ENCODE results near the gene SAT2. TPM values are rescaled to one million over a fixed set of nuclear protein-coding genes. Genes with fewer than 3 reads are reported as not detected.

The SAT2 gene
- total and polyA plus RNA-seq, 2 of the 13 experiments (the other 11 are each of a cell fraction or from before 2014, with no cell fraction given) = 37.6 to 93.7 TPM

- TF ChIP-seq ZNF280D (CRISPR knock-in tag; IDR thresholded peaks at IDR 0.05) (0 out of 2 replicates have a peak, but pooled peaks have one; percentile 34), HNF4A (CRISPR knock-in tag; IDR thresholded peaks at IDR 0.05) (0 out of 2 replicates have a peak, but pooled peaks have one; percentile 2), ZNF350 (CRISPR knock-in tag; IDR thresholded peaks at IDR 0.05; ENCODE audit: borderline replicate concordance, low read depth) (peak; percentile 52; the same call in 1 of the 2 replicates), SMYD3 (CRISPR knock-in tag; IDR thresholded peaks at IDR 0.05) (peak; percentile 59; the same call in 1 of the 2 replicates), ZNF746 (CRISPR knock-in tag; IDR thresholded peaks at IDR 0.05) (peak; percentile 67; the same call in 1 of the 2 replicates), ZNF503 (CRISPR knock-in tag; IDR thresholded peaks at IDR 0.05) (peak; percentile 77; the same call in 1 of the 2 replicates), ZHX1 (CRISPR knock-in tag; IDR thresholded peaks at IDR 0.05; ENCODE audit: low read depth) (peak; percentile 97), FUBP1 (CRISPR knock-in tag; IDR thresholded peaks at IDR 0.05; ENCODE audit: borderline replicate concordance) (no peak), ARNT2 (CRISPR knock-in tag; IDR thresholded peaks at IDR 0.05; ENCODE audit: low read depth) (peak; percentile 74), GLMP (CRISPR knock-in tag; IDR thresholded peaks at IDR 0.05; ENCODE audit: borderline replicate concordance) (no peak), REXO4 (CRISPR knock-in tag; IDR thresholded peaks at IDR 0.05; ENCODE audit: borderline replicate concordance) (no peak), ZNF512B (CRISPR knock-in tag; IDR thresholded peaks at IDR 0.05; ENCODE audit: borderline replicate concordance) (no peak)
Measured at GRCh38 chr17:7583253-7584109, 44.1 kb downstream of the SAT2 start, which contains the start of gene MPDU1 (continued).

Data from HepG2 (cell line).